ENCODE measurements around the gene PSMD2.

DNA sequence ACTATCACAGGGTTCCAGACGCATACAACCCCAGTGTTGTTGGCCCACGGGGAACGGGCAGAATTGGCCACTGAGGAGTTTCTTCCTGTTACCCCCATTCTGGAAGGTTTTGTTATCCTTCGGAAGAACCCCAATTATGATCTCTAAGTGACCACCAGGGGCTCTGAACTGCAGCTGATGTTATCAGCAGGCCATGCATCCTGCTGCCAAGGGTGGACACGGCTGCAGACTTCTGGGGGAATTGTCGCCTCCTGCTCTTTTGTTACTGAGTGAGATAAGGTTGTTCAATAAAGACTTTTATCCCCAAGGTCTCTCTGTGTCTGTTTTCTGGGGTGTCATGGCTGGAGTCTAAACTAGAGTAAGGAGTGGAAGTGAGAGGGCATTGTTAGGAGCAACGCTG is 9.7 kb downstream of the PSMD2 start:
- TF ChIP-seq, protein P1, sequence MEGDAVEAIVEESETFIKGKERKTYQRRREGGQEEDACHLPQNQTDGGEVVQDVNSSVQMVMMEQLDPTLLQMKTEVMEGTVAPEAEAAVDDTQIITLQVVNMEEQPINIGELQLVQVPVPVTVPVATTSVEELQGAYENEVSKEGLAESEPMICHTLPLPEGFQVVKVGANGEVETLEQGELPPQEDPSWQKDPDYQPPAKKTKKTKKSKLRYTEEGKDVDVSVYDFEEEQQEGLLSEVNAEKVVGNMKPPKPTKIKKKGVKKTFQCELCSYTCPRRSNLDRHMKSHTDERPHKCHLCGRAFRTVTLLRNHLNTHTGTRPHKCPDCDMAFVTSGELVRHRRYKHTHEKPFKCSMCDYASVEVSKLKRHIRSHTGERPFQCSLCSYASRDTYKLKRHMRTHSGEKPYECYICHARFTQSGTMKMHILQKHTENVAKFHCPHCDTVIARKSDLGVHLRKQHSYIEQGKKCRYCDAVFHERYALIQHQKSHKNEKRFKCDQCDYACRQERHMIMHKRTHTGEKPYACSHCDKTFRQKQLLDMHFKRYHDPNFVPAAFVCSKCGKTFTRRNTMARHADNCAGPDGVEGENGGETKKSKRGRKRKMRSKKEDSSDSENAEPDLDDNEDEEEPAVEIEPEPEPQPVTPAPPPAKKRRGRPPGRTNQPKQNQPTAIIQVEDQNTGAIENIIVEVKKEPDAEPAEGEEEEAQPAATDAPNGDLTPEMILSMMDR (IDR thresholded peaks at IDR 0.05): no peak
- TF ChIP-seq POLR2A (IDR thresholded peaks at IDR 0.05) (no peak), POLR2AphosphoS5 (IDR thresholded peaks at IDR 0.05; ENCODE audit: insufficient read depth in 1 of 2, low read depth in 1 of 2) (no peak)

Measured in vagina (tissue), 2 donors.